Left lung (tissue), 10 donors: ENCODE data around the gene CAMTA1. TPM values are rescaled to one million over a fixed set of nuclear protein-coding genes. Genes with fewer than 3 reads are reported as not detected.
"Not testable (repeated sequence)": the region's sequence is repeated elsewhere in the genome, so short reads cannot be mapped to it uniquely, and the experiment has no call there.

Source experiments
- ATAC-seq: fragments of 200-7000 bp; cut with Tn5 transposase; one replicate; pipeline ENCODE4 v1.9.1; 2020; ENCODE audit warnings: moderate library complexity
- DNase-seq, 4 donors: peaks; one replicate each; pipeline ENCODE4 v3.0.0-alpha.2; 2013 to 2020
- H3K27ac ChIP-seq, 2 donors: fragments of 200-600 bp; sonication (generic) in 1 of 2; one replicate each; pipeline versions ENCODE4 v1.5.0 to v1.8.0; 2020 to 2021
- H3K27me3 ChIP-seq, 2 donors: fragments of 200-600 bp; sonication (generic) in 1 of 2; one replicate each; pipeline versions ENCODE4 v1.5.0 to v1.8.0; 2020 to 2021
- H3K36me3 ChIP-seq, 2 donors: fragments of 200-600 bp; sonication (generic) in 1 of 2; one replicate each; pipeline versions ENCODE4 v1.5.0 to v1.8.0; 2020 to 2021
- H3K4me1 ChIP-seq, 2 donors: fragments of 200-600 bp; one replicate each; pipeline ENCODE4 v1.8.0; 2021
- H3K4me3 ChIP-seq, 2 donors: fragments of 200-600 bp; sonication (generic) in 1 of 2; one replicate each; pipeline versions ENCODE4 v1.5.0 to v1.8.0; 2020 to 2021; ENCODE audit warnings: mild to moderate bottlenecking in 1 of 2
- H3K9me3 ChIP-seq, 2 donors: fragments of 200-600 bp; sonication (generic) in 1 of 2; one replicate each; pipeline versions ENCODE4 v1.5.0 to v1.8.0; 2020 to 2021
- CTCF ChIP-seq, 2 donors: fragments of 200-600 bp; sonication (generic) in 1 of 2; IDR thresholded peaks; one replicate each; pipeline versions ENCODE4 v1.5.0 to v1.8.0; 2021; ENCODE audit warnings: antibody characterized with exemption in 2 of 2
- intact Hi-C, 2 donors: fragments of 100-400 bp; cut with DNase I; formaldehyde crosslinking; loops; one replicate each; pipeline versions ENCODE4 v1.11.2 to v1.14.2; 2022
- polyA plus RNA-seq, 6 donors: library from polyadenylated mRNA; unstranded; fragments of 120-200 nt; gene quantifications; one replicate each; pipeline ENCODE4 v1.2.1, GENCODE V29; 2013; ENCODE audit not compliant: insufficient read length in 6 of 6
- total RNA-seq, 2 donors: library from RNA; stranded (reverse); fragmentation: NEBNext Ultra II Directional; extraction: Animal tissue kit (Norgen Biotek cat#: 25700); gene quantifications; one replicate each; pipeline ENCODE4 v1.2.1, GENCODE V29; 2021
- donor health status: DM: no; HTN: yes; CAD: no.
- donor health status: DM: no; HTN: no; CAD: no.

CAMTA1 gene
- total and polyA plus RNA-seq, 8 donors, result 42.7 to 69.1 (median 49.4) TPM

GRCh38 chr1:7786795-7787194, 1001.5 kb downstream of the CAMTA1 start:
- no peak for ATAC-seq

GRCh38 chr1:7789828-7790227, 1004.6 kb downstream of the CAMTA1 start:
- H3K36me3 ChIP-seq, result peaks cover 0 to 37% of the 10 kb centered on the region in 2 donors
- intact Hi-C loops, result no loop called here
- ATAC-seq, result no peak

More at GRCh38 chr1:7786795-7787194, 1001.5 kb downstream of the CAMTA1 start:
- intact Hi-C loops, result no loop called here
- TF ChIP-seq CTCF (IDR thresholded peaks at IDR 0.05), result no peak
- H3K36me3 ChIP-seq, result peaks cover 0 to 31% of the 10 kb centered on the region in 2 donors
- peaks cover 4 to 20% of the 10 kb centered on the region in 2 donors for H3K9me3 ChIP-seq
- no peak overlapping the region for H3K27ac ChIP-seq
- H3K4me1 ChIP-seq, result peaks cover 0 to 42% of the 10 kb centered on the region in 2 donors
- DNase-seq, result no peak
- no peak overlapping the region for H3K4me3 ChIP-seq
- H3K27me3 ChIP-seq, result no peaks in the 10 kb centered on the region

GRCh38 chr1:7791027-7791426, 1005.8 kb downstream of the CAMTA1 start:
- DNase-seq, ATAC-seq, intact Hi-C loops, H3K4me3 ChIP-seq, H3K27ac ChIP-seq, H3K27me3 ChIP-seq: not testable (repeated sequence)
- Histone ChIP-seq H3K9me3 (peaks cover 4 to 23% of the 10 kb centered on the region in 2 donors), H3K4me1 (peaks cover 0 to 14% of the 10 kb centered on the region in 2 donors), H3K36me3 (peaks cover 0 to 37% of the 10 kb centered on the region in 2 donors)

More at GRCh38 chr1:7789828-7790227, 1004.6 kb downstream of the CAMTA1 start:
- peaks cover 4 to 23% of the 10 kb centered on the region in 2 donors for H3K9me3 ChIP-seq
- peaks cover 0 to 21% of the 10 kb centered on the region in 2 donors for H3K4me1 ChIP-seq
- TF ChIP-seq CTCF (IDR thresholded peaks at IDR 0.05), result no peak
- no peak for DNase-seq
- H3K27ac ChIP-seq, result no peak overlapping the region
- H3K4me3 ChIP-seq, result no peak overlapping the region
- H3K27me3 ChIP-seq, result no peaks in the 10 kb centered on the region

GRCh38 chr1:7795406-7795805, 1010.2 kb downstream of the CAMTA1 start:
- H3K4me3 ChIP-seq, result no peak overlapping the region
- peaks cover 0 to 41% of the 10 kb centered on the region in 2 donors for H3K36me3 ChIP-seq
- DNase-seq (no peak), ATAC-seq (no peak)
- intact Hi-C loops, result no loop called here
- H3K4me1 ChIP-seq, result no peaks in the 10 kb centered on the region
- no peaks in the 10 kb centered on the region for H3K27me3 ChIP-seq
- TF ChIP-seq CTCF (IDR thresholded peaks at IDR 0.05), result no peak
- no peak overlapping the region for H3K27ac ChIP-seq
- H3K9me3 ChIP-seq, result peaks cover 4 to 17% of the 10 kb centered on the region in 2 donors

GRCh38 chr1:7805460-7805859, 1020.2 kb downstream of the CAMTA1 start:
- no peak for TF ChIP-seq CTCF (IDR thresholded peaks at IDR 0.05)
- intact Hi-C loops, result no loop called here
- Histone ChIP-seq H3K27ac (no peak overlapping the region), H3K4me1 (no peaks in the 10 kb centered on the region), H3K9me3 (no peaks in the 10 kb centered on the region), H3K4me3 (no peak overlapping the region), H3K36me3 (peaks cover 6 to 70% of the 10 kb centered on the region in 2 donors), H3K27me3 (no peaks in the 10 kb centered on the region)
- no peak for DNase-seq
- ATAC-seq, result no peak

- Histone ChIP-seq H3K36me3 (peaks cover 7 to 58% of the 10 kb centered on the region in 2 donors), H3K4me1 (no peaks in the 10 kb centered on the region), H3K9me3 (peaks cover 0 to 2% of the 10 kb centered on the region in 2 donors), H3K27ac (no peak overlapping the region), H3K4me3 (no peak overlapping the region), H3K27me3 (no peaks in the 10 kb centered on the region)
- peak; percentile 21 to 56 for TF ChIP-seq CTCF (IDR thresholded peaks at IDR 0.05)
- ATAC-seq (peak; percentile 56), DNase-seq (no peak)
- intact Hi-C loops, result no loop called here
Observed at GRCh38 chr1:7808253-7808844, 1023.1 kb downstream of the CAMTA1 start.
